Measurements from ENCODE around the gene PTEN. TPM values are rescaled to one million over a fixed set of nuclear protein-coding genes. Genes with fewer than 3 reads are reported as not detected.

Gene PTEN
- polyA plus RNA-seq, 2 donors: 18.2 to 25.2 TPM

- H3K27me3 ChIP-seq (ENCODE audit: control insufficient read depth in 1 of 2, insufficient read depth in 2 of 2, low read length in 2 of 2): no peaks in the 10 kb centered on the region
- peaks cover 0 to 4% of the 10 kb centered on the region in 2 donors for H3K4me1 ChIP-seq (ENCODE audit: control insufficient read depth in 2 of 2, insufficient read depth in 2 of 2, low read length in 1 of 2)
- H3K9me3 ChIP-seq (ENCODE audit: control insufficient read depth in 2 of 2, insufficient read depth in 1 of 2, low read depth in 1 of 2, low read length in 1 of 2): no peaks in the 10 kb centered on the region
- H3K27ac ChIP-seq (ENCODE audit: low read depth in 2 of 2, low read length in 1 of 2): no peak overlapping the region
- H3K4me3 ChIP-seq (ENCODE audit: low read depth in 1 of 2, low read length in 2 of 2): no peak overlapping the region
- WGBS, 2 donors: 85 to 91% methylated on average over 2 of the region's 2 CpGs
- peaks cover 0 to 4% of the 10 kb centered on the region in 2 donors for H3K36me3 ChIP-seq (ENCODE audit: control insufficient read depth in 2 of 2, insufficient read depth in 2 of 2, low read length in 1 of 2)
These were observed 49.9 kb downstream of the PTEN start for GRCh38 chr10:87913156-87913921.

DNA sequence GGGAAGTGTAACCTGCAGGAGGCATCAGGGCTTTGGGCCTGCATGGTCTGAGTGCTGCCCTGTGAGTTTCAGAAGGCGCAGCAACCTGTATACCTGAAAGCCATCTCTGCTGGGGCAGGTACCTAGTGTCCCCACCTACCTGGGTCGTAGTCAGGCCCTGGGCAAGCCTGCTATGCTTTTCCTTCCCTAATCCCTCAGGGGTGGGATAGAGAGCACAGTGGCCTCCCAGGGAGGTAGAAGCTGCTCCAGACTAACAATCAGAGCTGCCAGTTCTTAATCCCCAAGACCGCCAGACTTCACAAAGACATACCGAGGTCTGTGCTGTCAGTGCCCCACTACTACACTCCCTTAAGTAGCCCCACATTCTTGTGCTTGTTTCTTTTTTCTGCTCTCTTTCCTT is 52.0 kb downstream of the PTEN start:
- 80 to 87% methylated on average over 4 of the region's 4 CpGs for WGBS, 2 donors

GRCh38 chr10:87915989-87916388 is 52.6 kb downstream of the PTEN start:
- H3K27me3 ChIP-seq (ENCODE audit: control insufficient read depth in 1 of 2, insufficient read depth in 2 of 2, low read length in 2 of 2): no peaks in the 10 kb centered on the region
- no peaks in the 10 kb centered on the region for H3K9me3 ChIP-seq (ENCODE audit: control insufficient read depth in 2 of 2, insufficient read depth in 1 of 2, low read depth in 1 of 2, low read length in 1 of 2)
- H3K4me1 ChIP-seq (ENCODE audit: control insufficient read depth in 2 of 2, insufficient read depth in 2 of 2, low read length in 1 of 2): peaks cover 0 to 4% of the 10 kb centered on the region in 2 donors
- H3K36me3 ChIP-seq (ENCODE audit: control insufficient read depth in 2 of 2, insufficient read depth in 2 of 2, low read length in 1 of 2): peaks cover 0 to 2% of the 10 kb centered on the region in 2 donors
- no peak overlapping the region for H3K4me3 ChIP-seq (ENCODE audit: low read depth in 1 of 2, low read length in 2 of 2)
- WGBS, 2 donors: 84 to 93% methylated on average over 1 of the region's 1 CpG
- H3K27ac ChIP-seq (ENCODE audit: low read depth in 2 of 2, low read length in 1 of 2): no peak overlapping the region

More for the DNA sequence above, 52.0 kb downstream of the PTEN start:
- Histone ChIP-seq H3K36me3 (ENCODE audit: control insufficient read depth in 2 of 2, insufficient read depth in 2 of 2, low read length in 1 of 2) (peaks cover 0 to 3% of the 10 kb centered on the region in 2 donors), H3K4me1 (ENCODE audit: control insufficient read depth in 2 of 2, insufficient read depth in 2 of 2, low read length in 1 of 2) (peaks cover 0 to 4% of the 10 kb centered on the region in 2 donors), H3K4me3 (ENCODE audit: low read depth in 1 of 2, low read length in 2 of 2) (no peak overlapping the region), H3K27me3 (ENCODE audit: control insufficient read depth in 1 of 2, insufficient read depth in 2 of 2, low read length in 2 of 2) (no peaks in the 10 kb centered on the region), H3K27ac (ENCODE audit: low read depth in 2 of 2, low read length in 1 of 2) (no peak overlapping the region), H3K9me3 (ENCODE audit: control insufficient read depth in 2 of 2, insufficient read depth in 1 of 2, low read depth in 1 of 2, low read length in 1 of 2) (no peaks in the 10 kb centered on the region)

GRCh38 chr10:87916515-87916914 is 53.1 kb downstream of the PTEN start:
- Histone ChIP-seq H3K4me1 (ENCODE audit: control insufficient read depth in 2 of 2, insufficient read depth in 2 of 2, low read length in 1 of 2) (peaks cover 0 to 4% of the 10 kb centered on the region in 2 donors), H3K9me3 (ENCODE audit: control insufficient read depth in 2 of 2, insufficient read depth in 1 of 2, low read depth in 1 of 2, low read length in 1 of 2) (no peaks in the 10 kb centered on the region), H3K36me3 (ENCODE audit: control insufficient read depth in 2 of 2, insufficient read depth in 2 of 2, low read length in 1 of 2) (peaks cover 0 to 2% of the 10 kb centered on the region in 2 donors), H3K27ac (ENCODE audit: low read depth in 2 of 2, low read length in 1 of 2) (no peak overlapping the region), H3K27me3 (ENCODE audit: control insufficient read depth in 1 of 2, insufficient read depth in 2 of 2, low read length in 2 of 2) (no peaks in the 10 kb centered on the region), H3K4me3 (ENCODE audit: low read depth in 1 of 2, low read length in 2 of 2) (no peak overlapping the region)
- WGBS, 2 donors: 54 to 76% methylated on average over 3 of the region's 3 CpGs

DNA sequence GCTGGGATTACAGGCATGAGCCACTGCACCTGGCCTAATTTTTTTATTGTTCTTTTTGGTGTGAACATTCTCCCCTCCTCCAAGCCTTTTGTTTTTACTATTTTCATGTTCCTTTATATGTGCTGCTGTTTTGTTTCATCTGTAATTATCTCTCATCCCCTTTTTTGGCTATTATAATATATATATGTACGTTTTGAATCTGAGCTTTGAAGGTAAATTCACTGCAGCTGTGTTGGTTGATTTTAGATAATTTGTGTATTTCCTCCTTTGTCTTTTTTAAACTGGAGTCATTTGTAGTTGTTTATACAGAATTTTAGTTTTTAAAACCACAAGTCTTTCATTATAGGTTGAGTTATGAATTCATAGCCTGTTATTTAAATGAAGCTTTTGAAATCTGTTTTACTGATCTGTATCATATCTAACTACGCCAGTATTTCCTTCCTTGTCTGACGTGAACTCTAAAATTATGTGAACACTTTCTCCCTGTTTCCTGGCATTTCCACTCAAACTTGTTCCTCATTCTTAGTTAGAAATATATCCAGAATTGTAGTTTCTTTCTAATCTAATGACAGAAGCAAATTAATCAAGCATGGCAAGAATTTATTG is 54.9 kb downstream of the PTEN start:
- Histone ChIP-seq H3K4me1 (ENCODE audit: control insufficient read depth in 2 of 2, insufficient read depth in 2 of 2, low read length in 1 of 2) (peaks cover 0 to 4% of the 10 kb centered on the region in 2 donors), H3K36me3 (ENCODE audit: control insufficient read depth in 2 of 2, insufficient read depth in 2 of 2, low read length in 1 of 2) (peaks cover 0 to 2% of the 10 kb centered on the region in 2 donors), H3K27ac (ENCODE audit: low read depth in 2 of 2, low read length in 1 of 2) (no peak overlapping the region), H3K9me3 (ENCODE audit: control insufficient read depth in 2 of 2, insufficient read depth in 1 of 2, low read depth in 1 of 2, low read length in 1 of 2) (no peaks in the 10 kb centered on the region), H3K4me3 (ENCODE audit: low read depth in 1 of 2, low read length in 2 of 2) (no peak overlapping the region), H3K27me3 (ENCODE audit: control insufficient read depth in 1 of 2, insufficient read depth in 2 of 2, low read length in 2 of 2) (no peaks in the 10 kb centered on the region)
- WGBS, 2 donors: 39 to 46% methylated on average over 3 of the region's 3 CpGs

DNA sequence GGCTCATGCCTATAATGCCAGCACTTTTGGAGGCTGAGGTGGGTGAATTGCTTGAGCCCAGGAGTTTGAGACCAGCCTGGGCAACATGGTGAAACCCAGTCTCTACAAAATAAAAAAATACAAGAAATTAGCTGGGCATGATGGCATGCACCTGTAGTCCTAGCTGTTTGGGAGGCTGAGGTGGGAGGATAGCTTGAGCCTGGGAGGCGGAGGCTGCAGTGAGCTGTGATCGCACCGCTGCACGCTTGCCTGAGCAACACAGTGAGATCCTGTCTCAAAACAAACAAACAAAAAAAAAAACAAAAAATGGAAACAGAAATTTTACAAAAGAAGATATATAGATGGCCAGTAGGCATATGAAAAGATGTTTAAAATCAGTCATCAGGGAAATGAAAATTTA is 57.1 kb downstream of the PTEN start:
- H3K27ac ChIP-seq (ENCODE audit: low read depth in 2 of 2, low read length in 1 of 2): no peak overlapping the region
- H3K9me3 ChIP-seq (ENCODE audit: control insufficient read depth in 2 of 2, insufficient read depth in 1 of 2, low read depth in 1 of 2, low read length in 1 of 2): no peaks in the 10 kb centered on the region
- 91 to 97% methylated on average over 4 of the region's 4 CpGs for WGBS, 2 donors
- no peak overlapping the region for H3K4me3 ChIP-seq (ENCODE audit: low read depth in 1 of 2, low read length in 2 of 2)
- H3K36me3 ChIP-seq (ENCODE audit: control insufficient read depth in 2 of 2, insufficient read depth in 2 of 2, low read length in 1 of 2): no peaks in the 10 kb centered on the region
- peaks cover 0 to under 1% of the 10 kb centered on the region in 2 donors for H3K4me1 ChIP-seq (ENCODE audit: control insufficient read depth in 2 of 2, insufficient read depth in 2 of 2, low read length in 1 of 2)
- no peaks in the 10 kb centered on the region for H3K27me3 ChIP-seq (ENCODE audit: control insufficient read depth in 1 of 2, insufficient read depth in 2 of 2, low read length in 2 of 2)

- WGBS, 2 donors: 77 to 78% methylated on average over 10 of the region's 10 CpGs
- Histone ChIP-seq H3K27ac (ENCODE audit: low read depth in 2 of 2, low read length in 1 of 2) (no peak overlapping the region), H3K4me1 (ENCODE audit: control insufficient read depth in 2 of 2, insufficient read depth in 2 of 2, low read length in 1 of 2) (no peaks in the 10 kb centered on the region), H3K27me3 (ENCODE audit: control insufficient read depth in 1 of 2, insufficient read depth in 2 of 2, low read length in 2 of 2) (no peaks in the 10 kb centered on the region), H3K4me3 (ENCODE audit: low read depth in 1 of 2, low read length in 2 of 2) (no peak overlapping the region), H3K9me3 (ENCODE audit: control insufficient read depth in 2 of 2, insufficient read depth in 1 of 2, low read depth in 1 of 2, low read length in 1 of 2) (no peaks in the 10 kb centered on the region), H3K36me3 (ENCODE audit: control insufficient read depth in 2 of 2, insufficient read depth in 2 of 2, low read length in 1 of 2) (no peaks in the 10 kb centered on the region)
These were observed 58.7 kb downstream of the PTEN start for GRCh38 chr10:87921931-87922688.

DNA sequence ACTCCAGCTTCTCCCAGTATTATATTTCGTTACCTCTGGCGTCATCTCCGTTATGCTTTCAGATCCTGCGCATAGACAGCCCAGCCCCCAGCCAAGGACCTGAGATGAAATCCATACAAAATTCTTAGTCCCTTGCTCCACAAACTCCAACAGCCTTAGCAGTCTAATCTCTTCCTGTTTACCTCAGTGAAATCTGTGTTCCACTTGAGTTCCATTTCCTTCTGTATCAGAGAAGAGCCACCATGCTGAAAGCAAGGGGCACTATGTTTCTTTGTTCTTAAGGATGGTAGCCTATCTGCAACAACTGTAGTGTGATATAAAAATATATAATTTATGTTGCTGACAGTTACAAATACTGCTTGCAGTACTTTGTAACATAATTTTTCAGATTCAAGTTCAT is 59.8 kb downstream of the PTEN start:
- H3K36me3 ChIP-seq (ENCODE audit: control insufficient read depth in 2 of 2, insufficient read depth in 2 of 2, low read length in 1 of 2): no peaks in the 10 kb centered on the region
- H3K4me3 ChIP-seq (ENCODE audit: low read depth in 1 of 2, low read length in 2 of 2): no peak overlapping the region
- no peaks in the 10 kb centered on the region for H3K27me3 ChIP-seq (ENCODE audit: control insufficient read depth in 1 of 2, insufficient read depth in 2 of 2, low read length in 2 of 2)
- no peaks in the 10 kb centered on the region for H3K4me1 ChIP-seq (ENCODE audit: control insufficient read depth in 2 of 2, insufficient read depth in 2 of 2, low read length in 1 of 2)
- H3K9me3 ChIP-seq (ENCODE audit: control insufficient read depth in 2 of 2, insufficient read depth in 1 of 2, low read depth in 1 of 2, low read length in 1 of 2): no peaks in the 10 kb centered on the region
- WGBS, 2 donors: 98 to 99% methylated on average over 4 of the region's 4 CpGs
- no peak overlapping the region for H3K27ac ChIP-seq (ENCODE audit: low read depth in 2 of 2, low read length in 1 of 2)

- H3K9me3 ChIP-seq (ENCODE audit: control insufficient read depth in 2 of 2, insufficient read depth in 1 of 2, low read depth in 1 of 2, low read length in 1 of 2): no peaks in the 10 kb centered on the region
- no peak overlapping the region for H3K27ac ChIP-seq (ENCODE audit: low read depth in 2 of 2, low read length in 1 of 2)
- no peaks in the 10 kb centered on the region for H3K4me1 ChIP-seq (ENCODE audit: control insufficient read depth in 2 of 2, insufficient read depth in 2 of 2, low read length in 1 of 2)
- no peak overlapping the region for H3K4me3 ChIP-seq (ENCODE audit: low read depth in 1 of 2, low read length in 2 of 2)
- H3K27me3 ChIP-seq (ENCODE audit: control insufficient read depth in 1 of 2, insufficient read depth in 2 of 2, low read length in 2 of 2): no peaks in the 10 kb centered on the region
- WGBS, 2 donors: 33 to 44% methylated on average over 2 of the region's 2 CpGs
- H3K36me3 ChIP-seq (ENCODE audit: control insufficient read depth in 2 of 2, insufficient read depth in 2 of 2, low read length in 1 of 2): no peaks in the 10 kb centered on the region
These were observed 62.1 kb downstream of the PTEN start for GRCh38 chr10:87925570-87925969.
